ENCODE data around the gene CALU.

The CALU gene

GRCh38 chr7:128775744-128776474 lies 36.8 kb downstream of the CALU start, which contains the start of gene OPN1SW:
OPN1SW (minus strand) TSS chr7:128775794; CDS start chr7:128775781, 13 bp downstream.
- Histone ChIP-seq H3K4me2 (ENCODE audit: low read length) (no peak within 1 kb of the TSS), H3K27me3 (ENCODE audit: control insufficient read depth, insufficient read depth, low read length) (no peaks in the 10 kb centered on the region), H3K9ac (no peak within 1 kb of the TSS), H3K9me3 (ENCODE audit: control insufficient read depth, low read length) (no peaks in the 10 kb centered on the region), H2AFZ (no peak within 1 kb of the TSS), H3K27ac (no peak within 1 kb of the TSS), H3K4me1 (no peaks in the 10 kb centered on the region), H3K36me3 (ENCODE audit: control insufficient read depth, insufficient read depth, low read length) (no peaks in the 10 kb centered on the region), H3K79me2 (no peaks in the 10 kb centered on the region), H3K4me3 (ENCODE audit: low read depth, low read length) (no peak within 1 kb of the TSS)
- TF ChIP-seq, protein P1, sequence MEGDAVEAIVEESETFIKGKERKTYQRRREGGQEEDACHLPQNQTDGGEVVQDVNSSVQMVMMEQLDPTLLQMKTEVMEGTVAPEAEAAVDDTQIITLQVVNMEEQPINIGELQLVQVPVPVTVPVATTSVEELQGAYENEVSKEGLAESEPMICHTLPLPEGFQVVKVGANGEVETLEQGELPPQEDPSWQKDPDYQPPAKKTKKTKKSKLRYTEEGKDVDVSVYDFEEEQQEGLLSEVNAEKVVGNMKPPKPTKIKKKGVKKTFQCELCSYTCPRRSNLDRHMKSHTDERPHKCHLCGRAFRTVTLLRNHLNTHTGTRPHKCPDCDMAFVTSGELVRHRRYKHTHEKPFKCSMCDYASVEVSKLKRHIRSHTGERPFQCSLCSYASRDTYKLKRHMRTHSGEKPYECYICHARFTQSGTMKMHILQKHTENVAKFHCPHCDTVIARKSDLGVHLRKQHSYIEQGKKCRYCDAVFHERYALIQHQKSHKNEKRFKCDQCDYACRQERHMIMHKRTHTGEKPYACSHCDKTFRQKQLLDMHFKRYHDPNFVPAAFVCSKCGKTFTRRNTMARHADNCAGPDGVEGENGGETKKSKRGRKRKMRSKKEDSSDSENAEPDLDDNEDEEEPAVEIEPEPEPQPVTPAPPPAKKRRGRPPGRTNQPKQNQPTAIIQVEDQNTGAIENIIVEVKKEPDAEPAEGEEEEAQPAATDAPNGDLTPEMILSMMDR (IDR thresholded peaks at IDR 0.05): no peak

DNA sequence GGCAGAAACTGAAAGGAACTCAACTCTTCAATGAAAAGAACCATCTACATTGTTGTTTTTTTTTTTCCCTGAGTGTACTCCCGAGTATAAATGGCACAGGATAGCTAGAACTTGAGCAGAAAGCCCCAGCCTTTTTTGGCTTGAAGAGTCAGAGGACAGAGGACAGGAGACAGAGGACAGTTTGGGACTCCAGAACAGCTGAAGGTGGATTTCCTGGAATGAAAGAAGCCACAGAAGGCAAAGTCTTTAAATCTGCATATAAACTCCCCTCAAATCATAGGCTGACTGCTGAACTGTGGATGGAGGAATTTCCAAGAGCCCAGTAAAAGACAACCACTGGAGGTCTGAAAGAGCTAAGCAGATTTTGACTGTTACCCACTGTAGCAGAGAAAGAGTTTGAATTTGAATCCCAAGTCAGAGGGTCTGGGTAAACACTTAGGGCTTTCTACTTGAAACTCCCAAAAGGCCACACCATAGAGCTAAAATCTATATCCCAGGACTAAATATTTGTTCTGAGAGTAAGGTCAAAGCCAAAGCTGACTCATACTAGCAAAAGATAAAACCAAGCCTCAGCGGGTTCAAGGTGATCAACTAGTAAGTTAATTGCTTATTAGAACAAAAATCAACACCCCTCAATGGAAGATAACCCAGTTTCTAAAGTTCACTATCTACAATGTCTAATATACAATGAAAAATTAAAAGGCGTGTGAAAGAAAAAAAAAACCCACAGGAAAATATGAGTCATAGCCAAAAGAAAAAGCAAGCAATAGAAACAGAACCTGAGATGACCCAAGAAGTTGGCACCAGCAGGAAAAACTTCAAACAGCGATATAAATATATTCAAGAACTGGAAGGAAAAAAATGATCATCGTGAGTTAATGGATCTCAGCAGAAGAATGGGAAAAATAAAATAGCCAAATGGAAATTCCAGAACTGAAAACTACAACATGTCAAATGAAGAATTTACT lies 38.3 kb downstream of the CALU start:
- Histone ChIP-seq H3K27me3 (ENCODE audit: control insufficient read depth, insufficient read depth, low read length) (no peaks in the 10 kb centered on the region), H3K36me3 (ENCODE audit: control insufficient read depth, insufficient read depth, low read length) (no peaks in the 10 kb centered on the region), H3K79me2 (no peaks in the 10 kb centered on the region), H2AFZ (no peak overlapping the region), H3K9ac (no peak overlapping the region), H3K4me1 (no peaks in the 10 kb centered on the region), H3K4me2 (ENCODE audit: low read length) (no peak overlapping the region), H3K4me3 (ENCODE audit: low read depth, low read length) (no peak overlapping the region), H3K9me3 (ENCODE audit: control insufficient read depth, low read length) (no peaks in the 10 kb centered on the region), H3K27ac (no peak overlapping the region)
- TF ChIP-seq, protein P1 (IDR thresholded peaks at IDR 0.05): no peak

GRCh38 chr7:128778946-128779345 lies 39.8 kb downstream of the CALU start:
- Histone ChIP-seq H3K9me3 (ENCODE audit: control insufficient read depth, low read length) (no peaks in the 10 kb centered on the region), H3K36me3 (ENCODE audit: control insufficient read depth, insufficient read depth, low read length) (no peaks in the 10 kb centered on the region), H3K4me2 (ENCODE audit: low read length) (no peak overlapping the region), H3K4me3 (ENCODE audit: low read depth, low read length) (no peak overlapping the region), H3K79me2 (no peaks in the 10 kb centered on the region), H3K27ac (no peak overlapping the region), H3K4me1 (no peaks in the 10 kb centered on the region), H3K27me3 (ENCODE audit: control insufficient read depth, insufficient read depth, low read length) (no peaks in the 10 kb centered on the region), H2AFZ (no peak overlapping the region), H3K9ac (no peak overlapping the region)
- TF ChIP-seq, protein P1 (IDR thresholded peaks at IDR 0.05): no peak

DNA sequence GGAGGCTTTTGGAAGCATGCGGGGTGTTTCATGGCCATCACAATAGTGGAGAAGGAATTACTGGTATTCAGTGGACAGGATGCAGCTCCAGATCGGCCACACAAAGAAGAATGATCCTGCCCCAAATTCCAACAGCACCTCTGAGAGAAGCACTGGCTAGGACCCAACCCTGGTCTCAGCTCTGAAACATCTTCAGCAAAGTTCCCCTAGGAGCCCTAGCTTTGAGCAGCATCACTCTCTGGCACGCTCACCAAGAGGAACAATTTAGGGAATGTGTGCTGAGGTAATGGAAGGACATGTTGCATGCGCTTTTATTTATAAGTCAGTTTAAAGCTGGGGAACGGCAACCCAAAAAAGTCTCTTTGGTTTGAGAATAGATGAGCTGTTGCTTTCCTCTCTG lies 42.0 kb downstream of the CALU start:
- Histone ChIP-seq H3K9ac (no peak overlapping the region), H3K36me3 (ENCODE audit: control insufficient read depth, insufficient read depth, low read length) (no peaks in the 10 kb centered on the region), H3K9me3 (ENCODE audit: control insufficient read depth, low read length) (no peaks in the 10 kb centered on the region), H2AFZ (no peak overlapping the region), H3K4me1 (no peaks in the 10 kb centered on the region), H3K27me3 (ENCODE audit: control insufficient read depth, insufficient read depth, low read length) (no peaks in the 10 kb centered on the region), H3K4me2 (ENCODE audit: low read length) (no peak overlapping the region), H3K79me2 (no peaks in the 10 kb centered on the region), H3K4me3 (ENCODE audit: low read depth, low read length) (no peak overlapping the region), H3K27ac (no peak overlapping the region)
- TF ChIP-seq, protein P1 (IDR thresholded peaks at IDR 0.05): no peak
